ENCODE data around the gene SEZ6L.

GRCh38 chr22:26285632-26286031, 116.4 kb downstream of the SEZ6L start:
- no peak for TF ChIP-seq CTCF (conservative IDR thresholded peaks at IDR 0.05; ENCODE audit: low read length)
- no peak for TF ChIP-seq EZH2phosphoT487 (IDR thresholded peaks at IDR 0.05; ENCODE audit: borderline replicate concordance)

All from Loucy (cell line).